22Rv1 (cell line): ENCODE data around the gene PLXNB2.

Source experiments
- ZFX ChIP-seq: fragments of 450-650 bp; IDR thresholded peaks from 2 replicates; pipeline ENCODE4 v1.6.1; 2017; ENCODE audit warnings: antibody characterized with exemption, borderline replicate concordance
- TF ChIP-seq, protein P1 (sequence below): fragments of 450-650 bp; IDR thresholded peaks from 2 replicates; pipeline ENCODE4 v1.5.1; 2017; ENCODE audit warnings: mild to moderate bottlenecking

DNA sequence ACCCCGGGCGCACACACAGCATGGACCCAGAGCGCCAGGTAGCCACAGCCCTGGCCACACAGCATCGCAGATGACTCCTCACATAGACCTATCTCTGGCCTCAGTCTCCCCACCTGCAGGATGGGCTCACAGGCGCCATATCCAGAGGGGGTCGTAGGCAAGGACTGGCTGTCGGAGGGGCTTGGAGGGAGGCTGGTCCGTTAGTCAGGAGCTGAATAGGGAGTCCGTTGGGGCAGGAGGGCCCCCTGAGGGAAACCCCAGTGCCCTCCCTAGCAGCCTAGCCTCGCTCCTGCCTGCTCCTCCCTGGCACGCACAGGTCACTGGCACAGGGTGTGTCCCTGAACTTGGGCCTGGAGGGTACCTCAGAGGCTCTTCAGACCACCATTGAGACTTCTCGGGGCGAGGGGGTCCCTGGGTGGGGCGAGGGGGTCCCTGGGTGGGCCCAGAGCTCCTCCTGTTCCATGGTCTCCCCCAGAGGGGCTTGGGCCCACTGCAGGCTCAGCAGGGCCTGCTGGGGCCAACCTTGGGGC is 2.0 kb downstream of the PLXNB2 start:
- TF ChIP-seq, protein P1, sequence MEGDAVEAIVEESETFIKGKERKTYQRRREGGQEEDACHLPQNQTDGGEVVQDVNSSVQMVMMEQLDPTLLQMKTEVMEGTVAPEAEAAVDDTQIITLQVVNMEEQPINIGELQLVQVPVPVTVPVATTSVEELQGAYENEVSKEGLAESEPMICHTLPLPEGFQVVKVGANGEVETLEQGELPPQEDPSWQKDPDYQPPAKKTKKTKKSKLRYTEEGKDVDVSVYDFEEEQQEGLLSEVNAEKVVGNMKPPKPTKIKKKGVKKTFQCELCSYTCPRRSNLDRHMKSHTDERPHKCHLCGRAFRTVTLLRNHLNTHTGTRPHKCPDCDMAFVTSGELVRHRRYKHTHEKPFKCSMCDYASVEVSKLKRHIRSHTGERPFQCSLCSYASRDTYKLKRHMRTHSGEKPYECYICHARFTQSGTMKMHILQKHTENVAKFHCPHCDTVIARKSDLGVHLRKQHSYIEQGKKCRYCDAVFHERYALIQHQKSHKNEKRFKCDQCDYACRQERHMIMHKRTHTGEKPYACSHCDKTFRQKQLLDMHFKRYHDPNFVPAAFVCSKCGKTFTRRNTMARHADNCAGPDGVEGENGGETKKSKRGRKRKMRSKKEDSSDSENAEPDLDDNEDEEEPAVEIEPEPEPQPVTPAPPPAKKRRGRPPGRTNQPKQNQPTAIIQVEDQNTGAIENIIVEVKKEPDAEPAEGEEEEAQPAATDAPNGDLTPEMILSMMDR = no peak
- TF ChIP-seq ZFX = no peak
